Measurements from ENCODE around the gene SLC47A2. TPM values are rescaled to one million over a fixed set of nuclear protein-coding genes. Genes with fewer than 3 reads are reported as not detected.

SLC47A2 gene
- total and polyA plus RNA-seq, 9 of the 15 experiments (the other 6 are each of a cell fraction or from before 2014, with no cell fraction given), result not detected

DNA sequence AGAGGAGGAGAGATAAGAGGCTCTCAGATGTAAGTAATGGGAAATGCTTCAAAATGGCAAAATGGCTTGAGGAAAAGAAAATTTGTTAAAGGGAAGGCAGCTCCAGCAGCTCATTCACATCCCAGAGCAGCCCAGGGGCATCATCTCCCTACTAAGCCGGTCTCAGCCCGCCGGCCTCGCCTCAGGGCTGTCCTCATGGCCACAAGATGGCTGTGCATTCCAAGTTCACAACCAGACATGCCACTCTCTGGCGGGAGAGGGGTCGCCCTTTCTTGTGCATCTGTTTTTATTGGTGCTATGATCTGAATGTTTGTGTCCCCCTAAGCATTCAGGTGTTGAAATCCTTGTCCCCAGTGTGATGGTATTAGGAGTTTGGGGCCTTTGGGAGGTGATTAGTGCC lies 13.5 kb upstream of the SLC47A2 start (continued):
- no peak for TF ChIP-seq MGA (IDR thresholded peaks at IDR 0.05)
- TF ChIP-seq ETS2 (tag; IDR thresholded peaks at IDR 0.05; ENCODE audit: borderline replicate concordance, poor library complexity, severe bottlenecking), result no peak
- TF ChIP-seq MED1 (CRISPR knock-in tag; IDR thresholded peaks at IDR 0.05; ENCODE audit: borderline replicate concordance), result no peak
- TF ChIP-seq SOX6 (IDR thresholded peaks at IDR 0.05), result no peak
- TF ChIP-seq TRIM28 (IDR thresholded peaks at IDR 0.05), result no peak
- no peak for TF ChIP-seq SRF (CRISPR knock-in tag; IDR thresholded peaks at IDR 0.05)
